Astrocyte (in vitro differentiated cells and primary cell): ENCODE data around the gene OR51E2. TPM values are rescaled to one million over a fixed set of nuclear protein-coding genes. Genes with fewer than 3 reads are reported as not detected.

Experiments
- DNase-seq: peaks from one replicate; pipeline ENCODE4 v3.0.0-alpha.2; 2010; ENCODE audit warnings: low read depth
- FAIRE-seq: peaks from 2 replicates; lab custom pipeline; 2011; peaks lifted over from hg19 to GRCh38; lab: Jason Lieb, UNC
- H2AFZ ChIP-seq: 2 replicates; pipeline ENCODE4 v1.6.0; 2012; ENCODE audit warnings: low read depth, low read length, inconsistent platforms
- H3K27ac ChIP-seq: 2 replicates; pipeline ENCODE4 v1.5.1; 2011; ENCODE audit warnings: low read depth, low read length, inconsistent platforms
- H3K27me3 ChIP-seq: 2 replicates; pipeline ENCODE4 v1.6.0; 2011; ENCODE audit warnings: low read length, inconsistent platforms; ENCODE audit not compliant: insufficient read depth
- H3K36me3 ChIP-seq: 2 replicates; pipeline ENCODE4 v1.5.1; 2011; ENCODE audit warnings: low read length, inconsistent platforms; ENCODE audit not compliant: insufficient read depth
- H3K4me1 ChIP-seq: 2 replicates; pipeline ENCODE4 v1.5.1; 2011; ENCODE audit warnings: low read length, inconsistent platforms; ENCODE audit not compliant: insufficient read depth
- H3K4me2 ChIP-seq: 2 replicates; pipeline ENCODE4 v1.6.0; 2012; ENCODE audit warnings: low read length, inconsistent platforms
- H3K4me3 ChIP-seq: 2 replicates; pipeline ENCODE4 v1.5.1; 2011; ENCODE audit warnings: low read depth, mild to moderate bottlenecking, low read length, inconsistent platforms; ENCODE audit not compliant: insufficient read depth
- H3K79me2 ChIP-seq: 2 replicates; pipeline ENCODE4 v1.6.0; 2012; ENCODE audit warnings: mild to moderate bottlenecking, low read length, inconsistent platforms; ENCODE audit not compliant: insufficient read depth
- H3K9ac ChIP-seq: 2 replicates; pipeline ENCODE4 v1.6.0; 2012; ENCODE audit warnings: mild to moderate bottlenecking, low read length, inconsistent platforms
- H3K9me3 ChIP-seq: 2 replicates; pipeline ENCODE4 v1.5.1; 2012; ENCODE audit warnings: low read depth, mild to moderate bottlenecking, low read length, inconsistent platforms; ENCODE audit not compliant: insufficient read depth
- H4K20me1 ChIP-seq: 2 replicates; pipeline ENCODE4 v1.6.0; 2012; ENCODE audit warnings: low read length, inconsistent platforms; ENCODE audit not compliant: insufficient read depth
- H3K27ac Mint-ChIP-seq: one replicate; pipeline ENCODE4 v1.8.0; 2021; ENCODE audit warnings: mild to moderate bottlenecking, mixed read lengths; ENCODE audit not compliant: unreplicated experiment
- H3K27me3 Mint-ChIP-seq: one replicate; pipeline ENCODE4 v1.8.0; 2021; ENCODE audit warnings: low read depth, mixed read lengths; ENCODE audit not compliant: unreplicated experiment
- H3K36me3 Mint-ChIP-seq: one replicate; pipeline ENCODE4 v1.8.0; 2021; ENCODE audit warnings: low read depth, mixed read lengths; ENCODE audit not compliant: unreplicated experiment
- H3K4me1 Mint-ChIP-seq: one replicate; pipeline ENCODE4 v1.8.0; 2021; ENCODE audit warnings: low read depth, mixed read lengths; ENCODE audit not compliant: unreplicated experiment
- H3K4me3 Mint-ChIP-seq: one replicate; pipeline ENCODE4 v1.8.0; 2021; ENCODE audit warnings: mild to moderate bottlenecking, moderate library complexity, mixed read lengths; ENCODE audit not compliant: unreplicated experiment
- H3K9me3 Mint-ChIP-seq: one replicate; pipeline ENCODE4 v1.8.0; 2021; ENCODE audit warnings: mild to moderate bottlenecking, mixed read lengths; ENCODE audit not compliant: unreplicated experiment
- EZH2 ChIP-seq: IDR thresholded peaks from 2 replicates; pipeline ENCODE4 v1.6.1; 2012; ENCODE audit warnings: mild to moderate bottlenecking, low read length, inconsistent platforms; ENCODE audit not compliant: insufficient read depth
- total RNA-seq: library from RNA; stranded (reverse); gene quantifications from 2 replicates; pipeline ENCODE4 v1.2.1, GENCODE V29; 2021
- TF ChIP-seq, protein P1 (sequence below): IDR thresholded peaks from 2 replicates; pipeline ENCODE4 v1.5.1; 2011; ENCODE audit warnings: low read depth, mild to moderate bottlenecking, inconsistent platforms, low read length, moderate library complexity; ENCODE audit not compliant: insufficient read depth

Gene OR51E2
- total RNA-seq, 1 donor from 2014 or later = 0.27 TPM

DNA sequence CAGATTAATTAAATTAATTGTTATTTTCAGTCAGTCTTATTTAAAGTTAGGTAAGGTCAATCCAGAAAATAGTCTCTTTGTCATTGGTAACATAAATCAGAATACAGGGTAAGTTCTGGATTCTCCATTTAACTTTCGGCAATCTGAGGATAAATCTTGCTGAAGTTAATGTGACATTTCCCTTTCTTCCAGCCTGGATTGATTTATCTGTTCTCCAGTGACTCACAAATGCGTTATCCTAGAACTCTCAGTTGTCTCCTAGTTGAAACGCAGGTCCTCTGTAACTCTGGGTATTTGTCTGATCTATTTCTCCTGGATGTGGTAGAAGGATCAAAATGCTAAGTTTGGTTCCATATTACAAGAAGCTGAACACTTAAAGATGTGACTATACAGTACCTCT, 32.9 kb downstream of the OR51E2 start:
- Histone ChIP-seq H3K4me3 (no peak overlapping the region), H3K27ac (no peak overlapping the region), H3K4me1 (no peaks in the 10 kb centered on the region), H3K9ac (no peak overlapping the region), H3K27me3 (no peaks in the 10 kb centered on the region), H3K4me2 (no peak overlapping the region), H3K79me2 (no peaks in the 10 kb centered on the region), H2AFZ (no peak overlapping the region), H3K9me3 (no peaks in the 10 kb centered on the region), H4K20me1 (no peaks in the 10 kb centered on the region), H3K36me3 (no peaks in the 10 kb centered on the region)
- Mint-ChIP-seq H3K27ac (no peak overlapping the region), H3K4me1 (no peaks in the 10 kb centered on the region), H3K36me3 (no peaks in the 10 kb centered on the region), H3K9me3 (no peaks in the 10 kb centered on the region), H3K4me3 (no peak overlapping the region), H3K27me3 (no peaks in the 10 kb centered on the region)
- no peak for TF ChIP-seq EZH2
- TF ChIP-seq, protein P1, sequence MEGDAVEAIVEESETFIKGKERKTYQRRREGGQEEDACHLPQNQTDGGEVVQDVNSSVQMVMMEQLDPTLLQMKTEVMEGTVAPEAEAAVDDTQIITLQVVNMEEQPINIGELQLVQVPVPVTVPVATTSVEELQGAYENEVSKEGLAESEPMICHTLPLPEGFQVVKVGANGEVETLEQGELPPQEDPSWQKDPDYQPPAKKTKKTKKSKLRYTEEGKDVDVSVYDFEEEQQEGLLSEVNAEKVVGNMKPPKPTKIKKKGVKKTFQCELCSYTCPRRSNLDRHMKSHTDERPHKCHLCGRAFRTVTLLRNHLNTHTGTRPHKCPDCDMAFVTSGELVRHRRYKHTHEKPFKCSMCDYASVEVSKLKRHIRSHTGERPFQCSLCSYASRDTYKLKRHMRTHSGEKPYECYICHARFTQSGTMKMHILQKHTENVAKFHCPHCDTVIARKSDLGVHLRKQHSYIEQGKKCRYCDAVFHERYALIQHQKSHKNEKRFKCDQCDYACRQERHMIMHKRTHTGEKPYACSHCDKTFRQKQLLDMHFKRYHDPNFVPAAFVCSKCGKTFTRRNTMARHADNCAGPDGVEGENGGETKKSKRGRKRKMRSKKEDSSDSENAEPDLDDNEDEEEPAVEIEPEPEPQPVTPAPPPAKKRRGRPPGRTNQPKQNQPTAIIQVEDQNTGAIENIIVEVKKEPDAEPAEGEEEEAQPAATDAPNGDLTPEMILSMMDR = no peak
- DNase-seq (no peak), FAIRE-seq (no peak)

DNA sequence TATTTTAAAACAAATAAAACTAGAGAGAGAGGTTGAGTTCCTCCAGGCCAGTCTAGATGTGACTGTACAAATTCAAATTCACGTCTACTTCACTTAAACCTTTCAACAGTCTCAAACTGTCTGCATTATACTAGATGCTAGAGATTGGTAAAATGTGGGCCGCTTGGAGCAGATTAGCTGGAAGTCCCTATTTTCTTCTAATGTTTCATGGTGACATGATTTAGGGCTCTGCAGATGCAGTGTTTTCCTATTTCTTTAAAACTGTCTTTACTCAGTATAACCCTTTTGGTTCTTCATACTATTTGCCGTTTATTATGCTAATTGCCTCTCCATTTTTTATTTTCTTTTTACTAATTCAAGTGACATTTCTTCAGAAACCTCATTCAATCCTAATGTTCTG, 33.5 kb downstream of the OR51E2 start:
- no peak for DNase-seq
- H3K9ac ChIP-seq = no peak overlapping the region
- no peaks in the 10 kb centered on the region for H3K4me1 ChIP-seq
- H3K4me3 Mint-ChIP-seq = no peak overlapping the region
- H3K36me3 Mint-ChIP-seq = no peaks in the 10 kb centered on the region
- H3K4me2 ChIP-seq = no peak overlapping the region
- TF ChIP-seq, protein P1 = no peak
- TF ChIP-seq EZH2 = no peak
- FAIRE-seq = no peak
- H3K4me3 ChIP-seq = no peak overlapping the region
- no peak overlapping the region for H2AFZ ChIP-seq
- H3K27ac Mint-ChIP-seq = no peak overlapping the region
- H3K4me1 Mint-ChIP-seq = no peaks in the 10 kb centered on the region
- no peak overlapping the region for H3K27ac ChIP-seq
- H3K36me3 ChIP-seq = no peaks in the 10 kb centered on the region
- H3K9me3 Mint-ChIP-seq = no peaks in the 10 kb centered on the region
- H3K79me2 ChIP-seq = no peaks in the 10 kb centered on the region
- no peaks in the 10 kb centered on the region for H3K9me3 ChIP-seq
- no peaks in the 10 kb centered on the region for H3K27me3 ChIP-seq
- no peaks in the 10 kb centered on the region for H4K20me1 ChIP-seq
- H3K27me3 Mint-ChIP-seq = no peaks in the 10 kb centered on the region

DNA sequence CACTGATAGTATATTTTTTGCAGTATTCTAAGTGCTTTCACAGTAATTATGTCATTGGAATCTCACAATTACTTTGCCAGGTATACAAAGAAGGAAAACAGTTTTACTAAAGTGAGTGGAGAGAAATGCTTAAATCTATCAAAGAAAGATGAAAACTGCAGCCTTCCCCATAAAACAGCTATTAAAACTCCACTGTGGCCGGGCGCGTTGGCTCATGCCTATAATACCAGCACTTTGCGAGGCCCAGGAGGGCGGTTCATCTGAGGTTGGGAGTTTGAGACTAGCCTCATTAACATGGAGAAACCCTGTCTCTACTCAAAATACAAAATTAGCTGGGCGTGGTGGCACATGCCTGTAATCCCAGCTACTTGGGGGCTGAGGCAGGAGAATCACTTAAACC, 34.8 kb downstream of the OR51E2 start:
- no peak for DNase-seq
- TF ChIP-seq, protein P1 = no peak
- Histone ChIP-seq H3K4me3 (no peak overlapping the region), H3K27me3 (no peaks in the 10 kb centered on the region), H3K27ac (no peak overlapping the region), H3K4me2 (no peak overlapping the region), H3K36me3 (no peaks in the 10 kb centered on the region), H3K79me2 (no peaks in the 10 kb centered on the region), H3K4me1 (no peaks in the 10 kb centered on the region), H3K9me3 (no peaks in the 10 kb centered on the region), H4K20me1 (no peaks in the 10 kb centered on the region), H3K9ac (no peak overlapping the region), H2AFZ (no peak overlapping the region)
- no peak overlapping the region for H3K27ac Mint-ChIP-seq
- no peaks in the 10 kb centered on the region for H3K27me3 Mint-ChIP-seq
- no peak overlapping the region for H3K4me3 Mint-ChIP-seq
- no peaks in the 10 kb centered on the region for H3K9me3 Mint-ChIP-seq
- H3K4me1 Mint-ChIP-seq = peaks cover 9% of the 10 kb centered on the region
- H3K36me3 Mint-ChIP-seq = no peaks in the 10 kb centered on the region
- FAIRE-seq = no peak
